HEK293 (cell line): ENCODE measurements around the gene MEF2C.

ENCODE experiments used
- GLI4 ChIP-seq: fragments of 450-650 bp; formaldehyde crosslinking; IDR thresholded peaks from 2 replicates; pipeline ENCODE4 v1.5.1; 2016; ENCODE audit warnings: missing biosample characterization, missing genetic modification characterization
- HIC1 ChIP-seq: fragments of 450-650 bp; formaldehyde crosslinking; IDR thresholded peaks from 2 replicates; pipeline ENCODE4 v1.5.1; 2016; ENCODE audit warnings: missing biosample characterization, missing genetic modification characterization
- KLF16 ChIP-seq: fragments of 450-650 bp; formaldehyde crosslinking; IDR thresholded peaks from 2 replicates; pipeline ENCODE4 v1.5.1; 2017; ENCODE audit warnings: missing biosample characterization, missing genetic modification characterization
- SP3 ChIP-seq: fragments of 450-650 bp; formaldehyde crosslinking; IDR thresholded peaks from 2 replicates; pipeline ENCODE4 v1.5.1; 2016; ENCODE audit warnings: missing biosample characterization, missing genetic modification characterization
- WT1 ChIP-seq: fragments of 450-650 bp; formaldehyde crosslinking; IDR thresholded peaks from 2 replicates; pipeline ENCODE4 v1.5.1; 2016; ENCODE audit warnings: missing biosample characterization, missing genetic modification characterization
- ZBTB1 ChIP-seq: fragments of 450-650 bp; formaldehyde crosslinking; IDR thresholded peaks from 2 replicates; pipeline ENCODE4 v1.5.1; 2016; ENCODE audit warnings: missing biosample characterization, missing genetic modification characterization
- ZBTB20 ChIP-seq: fragments of 450-650 bp; formaldehyde crosslinking; IDR thresholded peaks from 2 replicates; pipeline ENCODE4 v1.5.1; 2016; ENCODE audit warnings: missing biosample characterization, missing genetic modification characterization
- ZBTB8A ChIP-seq: fragments of 450-650 bp; formaldehyde crosslinking; IDR thresholded peaks from 2 replicates; pipeline ENCODE4 v1.5.1; 2016; ENCODE audit warnings: missing biosample characterization, missing genetic modification characterization
- ZNF121 ChIP-seq: fragments of 450-650 bp; formaldehyde crosslinking; IDR thresholded peaks from 2 replicates; pipeline ENCODE4 v1.5.1; 2016; ENCODE audit warnings: missing biosample characterization, missing genetic modification characterization
- ZNF140 ChIP-seq: fragments of 450-650 bp; formaldehyde crosslinking; IDR thresholded peaks from 2 replicates; pipeline ENCODE4 v1.5.1; 2016; ENCODE audit warnings: missing biosample characterization, missing genetic modification characterization
- ZNF175 ChIP-seq: fragments of 450-650 bp; formaldehyde crosslinking; IDR thresholded peaks from 2 replicates; pipeline ENCODE4 v1.5.1; 2016; ENCODE audit warnings: missing biosample characterization, missing genetic modification characterization
- ZNF2 ChIP-seq: fragments of 450-650 bp; formaldehyde crosslinking; IDR thresholded peaks from 2 replicates; pipeline ENCODE4 v1.5.1; 2016; ENCODE audit warnings: missing biosample characterization, missing genetic modification characterization
- ZNF202 ChIP-seq: fragments of 450-650 bp; formaldehyde crosslinking; IDR thresholded peaks from 2 replicates; pipeline ENCODE4 v1.5.1; 2016; ENCODE audit warnings: missing biosample characterization, missing genetic modification characterization, borderline replicate concordance
- ZNF221 ChIP-seq: fragments of 450-650 bp; formaldehyde crosslinking; IDR thresholded peaks from 2 replicates; pipeline ENCODE4 v1.5.1; 2017; ENCODE audit warnings: missing biosample characterization, missing genetic modification characterization, borderline replicate concordance
- ZNF26 ChIP-seq: fragments of 450-650 bp; formaldehyde crosslinking; IDR thresholded peaks from 2 replicates; pipeline ENCODE4 v1.5.1; 2016; ENCODE audit warnings: missing biosample characterization, missing genetic modification characterization
- ZNF394 ChIP-seq: fragments of 450-650 bp; formaldehyde crosslinking; IDR thresholded peaks from 2 replicates; pipeline ENCODE4 v1.5.1; 2016; ENCODE audit warnings: missing biosample characterization, missing genetic modification characterization, mild to moderate bottlenecking, moderate library complexity, borderline replicate concordance
- ZNF518A ChIP-seq: fragments of 450-650 bp; formaldehyde crosslinking; conservative IDR thresholded peaks from 2 replicates; pipeline ENCODE4 v1.5.1; 2016; ENCODE audit warnings: low read depth, missing biosample characterization, missing genetic modification characterization
- ZNF548 ChIP-seq: fragments of 450-650 bp; formaldehyde crosslinking; IDR thresholded peaks from 2 replicates; pipeline ENCODE4 v1.5.1; 2016; ENCODE audit warnings: missing biosample characterization, missing genetic modification characterization
- ZNF558 ChIP-seq: fragments of 450-650 bp; formaldehyde crosslinking; IDR thresholded peaks from 2 replicates; pipeline ENCODE4 v1.5.1; 2016; ENCODE audit warnings: missing biosample characterization, missing genetic modification characterization
- ZNF623 ChIP-seq: fragments of 450-650 bp; formaldehyde crosslinking; IDR thresholded peaks from 2 replicates; pipeline ENCODE4 v1.5.1; 2016; ENCODE audit warnings: missing biosample characterization, missing genetic modification characterization
- ZNF658 ChIP-seq: fragments of 450-650 bp; formaldehyde crosslinking; IDR thresholded peaks from 2 replicates; pipeline ENCODE4; 2016; ENCODE audit warnings: missing biosample characterization, missing genetic modification characterization
- TF ChIP-seq, protein P1 (sequence below): fragments of 450-650 bp; IDR thresholded peaks from 2 replicates; pipeline ENCODE4 v1.5.1; 2018; ENCODE audit warnings: missing biosample characterization, mild to moderate bottlenecking, missing genetic modification characterization
- TF ChIP-seq, protein P2 (sequence below): fragments of 450-650 bp; formaldehyde crosslinking; IDR thresholded peaks from 2 replicates; pipeline ENCODE4 v1.5.1; 2016; ENCODE audit warnings: missing biosample characterization, missing genetic modification characterization
- TF ChIP-seq, protein P3 (sequence below): fragments of 450-650 bp; IDR thresholded peaks from 2 replicates; pipeline ENCODE4 v1.5.1; 2018; ENCODE audit warnings: missing biosample characterization, missing genetic modification characterization
- TF ChIP-seq, protein P4 (sequence below): fragments of 450-650 bp; formaldehyde crosslinking; IDR thresholded peaks from 2 replicates; pipeline ENCODE4 v1.5.1; 2016; ENCODE audit warnings: missing biosample characterization, missing genetic modification characterization

The MEF2C gene

GRCh38 chr5:88674356-88675167 lies 208.4 kb downstream of the MEF2C start (continued):
- TF ChIP-seq ZNF26 (tag by site-specific recombination) (no peak), ZNF121 (tag by site-specific recombination) (no peak), ZNF518A (tag by site-specific recombination) (no peak), ZNF175 (tag by site-specific recombination) (no peak), ZNF140 (tag by site-specific recombination) (no peak), ZNF221 (tag by site-specific recombination) (no peak), GLI4 (tag by site-specific recombination) (peak; percentile 61; the same call in 1 of the 2 replicates), ZNF623 (no peak), WT1 (tag by site-specific recombination) (no peak), ZBTB1 (tag by site-specific recombination) (no peak), KLF16 (tag by site-specific recombination) (peak; percentile 57), ZNF558 (tag by site-specific recombination) (no peak; the same call in 1 of the 2 replicates), ZNF394 (tag by site-specific recombination) (no peak), ZNF658 (tag by site-specific recombination) (no peak), HIC1 (tag by site-specific recombination) (no peak), ZNF548 (tag by site-specific recombination) (no peak), SP3 (tag by site-specific recombination) (peak; percentile 36; the same call in 1 of the 2 replicates), ZNF202 (tag by site-specific recombination) (peak; percentile 73; the same call in 1 of the 2 replicates), ZNF2 (tag by site-specific recombination) (peak; percentile 65), ZBTB20 (peak; percentile 71), ZBTB8A (tag by site-specific recombination) (peak; percentile 88)
- TF ChIP-seq, protein P1, sequence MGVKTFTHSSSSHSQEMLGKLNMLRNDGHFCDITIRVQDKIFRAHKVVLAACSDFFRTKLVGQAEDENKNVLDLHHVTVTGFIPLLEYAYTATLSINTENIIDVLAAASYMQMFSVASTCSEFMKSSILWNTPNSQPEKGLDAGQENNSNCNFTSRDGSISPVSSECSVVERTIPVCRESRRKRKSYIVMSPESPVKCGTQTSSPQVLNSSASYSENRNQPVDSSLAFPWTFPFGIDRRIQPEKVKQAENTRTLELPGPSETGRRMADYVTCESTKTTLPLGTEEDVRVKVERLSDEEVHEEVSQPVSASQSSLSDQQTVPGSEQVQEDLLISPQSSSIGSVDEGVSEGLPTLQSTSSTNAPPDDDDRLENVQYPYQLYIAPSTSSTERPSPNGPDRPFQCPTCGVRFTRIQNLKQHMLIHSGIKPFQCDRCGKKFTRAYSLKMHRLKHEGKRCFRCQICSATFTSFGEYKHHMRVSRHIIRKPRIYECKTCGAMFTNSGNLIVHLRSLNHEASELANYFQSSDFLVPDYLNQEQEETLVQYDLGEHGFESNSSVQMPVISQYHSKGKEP (tag by site-specific recombination) = peak; percentile 56; the same call in 1 of the 2 replicates
- TF ChIP-seq, protein P2, sequence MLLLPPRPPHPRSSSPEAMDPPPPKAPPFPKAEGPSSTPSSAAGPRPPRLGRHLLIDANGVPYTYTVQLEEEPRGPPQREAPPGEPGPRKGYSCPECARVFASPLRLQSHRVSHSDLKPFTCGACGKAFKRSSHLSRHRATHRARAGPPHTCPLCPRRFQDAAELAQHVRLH (tag by site-specific recombination) = peak; percentile 46; the same call in 1 of the 2 replicates
- TF ChIP-seq, protein P3, sequence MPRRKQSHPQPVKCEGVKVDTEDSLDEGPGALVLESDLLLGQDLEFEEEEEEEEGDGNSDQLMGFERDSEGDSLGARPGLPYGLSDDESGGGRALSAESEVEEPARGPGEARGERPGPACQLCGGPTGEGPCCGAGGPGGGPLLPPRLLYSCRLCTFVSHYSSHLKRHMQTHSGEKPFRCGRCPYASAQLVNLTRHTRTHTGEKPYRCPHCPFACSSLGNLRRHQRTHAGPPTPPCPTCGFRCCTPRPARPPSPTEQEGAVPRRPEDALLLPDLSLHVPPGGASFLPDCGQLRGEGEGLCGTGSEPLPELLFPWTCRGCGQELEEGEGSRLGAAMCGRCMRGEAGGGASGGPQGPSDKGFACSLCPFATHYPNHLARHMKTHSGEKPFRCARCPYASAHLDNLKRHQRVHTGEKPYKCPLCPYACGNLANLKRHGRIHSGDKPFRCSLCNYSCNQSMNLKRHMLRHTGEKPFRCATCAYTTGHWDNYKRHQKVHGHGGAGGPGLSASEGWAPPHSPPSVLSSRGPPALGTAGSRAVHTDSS (tag by site-specific recombination) = 0 out of 2 replicates have a peak, but pooled peaks have one; percentile 22
- TF ChIP-seq, protein P4, sequence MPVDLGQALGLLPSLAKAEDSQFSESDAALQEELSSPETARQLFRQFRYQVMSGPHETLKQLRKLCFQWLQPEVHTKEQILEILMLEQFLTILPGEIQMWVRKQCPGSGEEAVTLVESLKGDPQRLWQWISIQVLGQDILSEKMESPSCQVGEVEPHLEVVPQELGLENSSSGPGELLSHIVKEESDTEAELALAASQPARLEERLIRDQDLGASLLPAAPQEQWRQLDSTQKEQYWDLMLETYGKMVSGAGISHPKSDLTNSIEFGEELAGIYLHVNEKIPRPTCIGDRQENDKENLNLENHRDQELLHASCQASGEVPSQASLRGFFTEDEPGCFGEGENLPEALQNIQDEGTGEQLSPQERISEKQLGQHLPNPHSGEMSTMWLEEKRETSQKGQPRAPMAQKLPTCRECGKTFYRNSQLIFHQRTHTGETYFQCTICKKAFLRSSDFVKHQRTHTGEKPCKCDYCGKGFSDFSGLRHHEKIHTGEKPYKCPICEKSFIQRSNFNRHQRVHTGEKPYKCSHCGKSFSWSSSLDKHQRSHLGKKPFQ = no peak
